ENCODE data around the gene PLEKHM2. TPM values are rescaled to one million over a fixed set of nuclear protein-coding genes. Genes with fewer than 3 reads are reported as not detected.

The PLEKHM2 gene
- total RNA-seq, 1 donor from 2014 or later = 52.1 TPM

DNA sequence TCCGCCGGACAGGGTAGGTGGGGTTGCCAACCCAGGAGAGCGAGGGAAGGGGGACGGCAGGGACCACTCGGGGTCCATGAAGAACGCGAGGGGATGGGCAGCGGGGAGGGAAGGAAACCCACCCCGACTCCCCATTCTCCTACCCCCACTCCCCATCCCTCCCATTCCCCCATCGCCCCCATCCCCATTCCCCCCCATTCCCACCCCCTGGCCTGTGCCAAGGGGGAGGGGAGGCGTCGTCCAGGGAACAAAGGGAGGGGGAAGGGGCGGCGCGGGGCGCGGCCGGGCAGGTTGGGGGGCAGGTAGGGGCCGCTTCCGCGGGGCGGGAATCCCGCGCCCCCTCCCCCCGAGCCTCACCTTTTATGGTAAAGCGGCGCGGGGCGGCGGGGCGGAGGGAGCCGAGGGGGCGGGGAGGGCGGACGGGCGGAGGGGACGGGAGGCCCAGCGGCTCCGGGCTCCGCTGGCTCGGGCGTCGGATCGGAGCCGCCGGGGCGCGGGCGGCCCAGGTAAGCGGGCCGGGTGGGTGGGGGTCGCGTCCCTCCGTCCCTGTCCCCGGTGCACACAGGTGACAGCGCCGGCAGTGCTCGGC is 74.3 kb downstream of the PLEKHM2 start, which contains the start of gene FBLIM1:
FBLIM1 (plus strand) TSS at position 453 of the 589 bp plus-strand sequence. CDS start 6,189 bp downstream, outside the sequence.
- TF ChIP-seq, protein P1, sequence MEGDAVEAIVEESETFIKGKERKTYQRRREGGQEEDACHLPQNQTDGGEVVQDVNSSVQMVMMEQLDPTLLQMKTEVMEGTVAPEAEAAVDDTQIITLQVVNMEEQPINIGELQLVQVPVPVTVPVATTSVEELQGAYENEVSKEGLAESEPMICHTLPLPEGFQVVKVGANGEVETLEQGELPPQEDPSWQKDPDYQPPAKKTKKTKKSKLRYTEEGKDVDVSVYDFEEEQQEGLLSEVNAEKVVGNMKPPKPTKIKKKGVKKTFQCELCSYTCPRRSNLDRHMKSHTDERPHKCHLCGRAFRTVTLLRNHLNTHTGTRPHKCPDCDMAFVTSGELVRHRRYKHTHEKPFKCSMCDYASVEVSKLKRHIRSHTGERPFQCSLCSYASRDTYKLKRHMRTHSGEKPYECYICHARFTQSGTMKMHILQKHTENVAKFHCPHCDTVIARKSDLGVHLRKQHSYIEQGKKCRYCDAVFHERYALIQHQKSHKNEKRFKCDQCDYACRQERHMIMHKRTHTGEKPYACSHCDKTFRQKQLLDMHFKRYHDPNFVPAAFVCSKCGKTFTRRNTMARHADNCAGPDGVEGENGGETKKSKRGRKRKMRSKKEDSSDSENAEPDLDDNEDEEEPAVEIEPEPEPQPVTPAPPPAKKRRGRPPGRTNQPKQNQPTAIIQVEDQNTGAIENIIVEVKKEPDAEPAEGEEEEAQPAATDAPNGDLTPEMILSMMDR (IDR thresholded peaks at IDR 0.05; ENCODE audit: insufficient read depth, low read length, poor library complexity, severe bottlenecking) = no peak
- no peak for DNase-seq (ENCODE audit: low read depth)
- peak within 1 kb of the TSS; percentile 90 for H3K4me3 ChIP-seq (ENCODE audit: low read depth, low read length)
- no peaks in the 10 kb centered on the region for H3K36me3 ChIP-seq (ENCODE audit: control insufficient read depth, insufficient read depth, low read length)
- H3K27me3 ChIP-seq (ENCODE audit: control insufficient read depth, insufficient read depth, low read length) = no peaks in the 10 kb centered on the region

GRCh38 chr1:15758953-15759661 is 75.0 kb downstream of the PLEKHM2 start:
- TF ChIP-seq, protein P1 (IDR thresholded peaks at IDR 0.05; ENCODE audit: insufficient read depth, low read length, poor library complexity, severe bottlenecking) = no peak

GRCh38 chr1:15760520-15761211 is 76.5 kb downstream of the PLEKHM2 start:
- no peak for DNase-seq (ENCODE audit: low read depth)

More at GRCh38 chr1:15758953-15759661, 75.0 kb downstream of the PLEKHM2 start:
- Histone ChIP-seq H3K4me3 (ENCODE audit: low read depth, low read length) (peak overlapping the region; percentile 90), H3K36me3 (ENCODE audit: control insufficient read depth, insufficient read depth, low read length) (no peaks in the 10 kb centered on the region), H3K27me3 (ENCODE audit: control insufficient read depth, insufficient read depth, low read length) (no peaks in the 10 kb centered on the region)
- DNase-seq (ENCODE audit: low read depth) = no peak

GRCh38 chr1:15761366-15762128 is 77.4 kb downstream of the PLEKHM2 start:
- DNase-seq (ENCODE audit: low read depth) = no peak
- Histone ChIP-seq H3K36me3 (ENCODE audit: control insufficient read depth, insufficient read depth, low read length) (no peaks in the 10 kb centered on the region), H3K27me3 (ENCODE audit: control insufficient read depth, insufficient read depth, low read length) (no peaks in the 10 kb centered on the region), H3K4me3 (ENCODE audit: low read depth, low read length) (peak overlapping the region; percentile 90)
- TF ChIP-seq, protein P1 (IDR thresholded peaks at IDR 0.05; ENCODE audit: insufficient read depth, low read length, poor library complexity, severe bottlenecking) = no peak

More at GRCh38 chr1:15760520-15761211, 76.5 kb downstream of the PLEKHM2 start:
- TF ChIP-seq, protein P1 (IDR thresholded peaks at IDR 0.05; ENCODE audit: insufficient read depth, low read length, poor library complexity, severe bottlenecking) = no peak
- Histone ChIP-seq H3K27me3 (ENCODE audit: control insufficient read depth, insufficient read depth, low read length) (no peaks in the 10 kb centered on the region), H3K4me3 (ENCODE audit: low read depth, low read length) (peak overlapping the region; percentile 90), H3K36me3 (ENCODE audit: control insufficient read depth, insufficient read depth, low read length) (no peaks in the 10 kb centered on the region)

DNA sequence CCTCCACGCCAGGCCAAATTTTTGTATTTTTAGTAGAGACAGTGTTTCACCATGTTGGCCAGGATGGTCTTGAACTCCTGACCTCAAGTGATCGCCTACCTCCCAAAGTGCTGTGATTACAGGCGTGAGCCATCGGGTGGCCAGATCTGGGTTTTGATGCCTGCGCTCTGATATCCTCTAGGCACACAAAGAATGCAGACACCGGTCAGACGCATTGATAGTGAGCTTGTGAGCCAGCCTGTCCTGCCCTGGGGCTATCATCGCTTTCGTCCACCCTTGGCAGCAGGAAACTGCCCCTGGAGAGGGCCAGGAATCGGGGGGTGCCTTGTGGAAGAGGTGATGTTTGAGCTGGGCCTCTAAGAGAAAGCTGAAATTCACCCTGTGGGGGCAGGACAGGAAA is 78.4 kb downstream of the PLEKHM2 start:
- TF ChIP-seq, protein P1 (IDR thresholded peaks at IDR 0.05; ENCODE audit: insufficient read depth, low read length, poor library complexity, severe bottlenecking) = no peak
- no peaks in the 10 kb centered on the region for H3K27me3 ChIP-seq (ENCODE audit: control insufficient read depth, insufficient read depth, low read length)
- H3K36me3 ChIP-seq (ENCODE audit: control insufficient read depth, insufficient read depth, low read length) = no peaks in the 10 kb centered on the region
- H3K4me3 ChIP-seq (ENCODE audit: low read depth, low read length) = no peak overlapping the region
- DNase-seq (ENCODE audit: low read depth) = no peak
